ENCODE measurements around the gene TNNI2. TPM values are rescaled to one million over a fixed set of nuclear protein-coding genes. Genes with fewer than 3 reads are reported as not detected.

The TNNI2 gene
- total RNA-seq, 2 experiments from 2014 or later = 2.5 to 14.3 TPM

GRCh38 chr11:1877211-1878136 lies 38.7 kb downstream of the TNNI2 start:
- Histone ChIP-seq H3K27ac (ENCODE audit: low read depth, low read length, poor library complexity, severe bottlenecking) (no peak overlapping the region), H3K4me3 (ENCODE audit: low read depth, low read length, poor library complexity, severe bottlenecking) (no peak overlapping the region), H3K9me3 (ENCODE audit: low read length) (no peaks in the 10 kb centered on the region), H4K20me1 (ENCODE audit: insufficient read depth, low read length) (no peaks in the 10 kb centered on the region), H2AFZ (ENCODE audit: low read length) (no peak overlapping the region), H3K36me3 (ENCODE audit: insufficient read depth, low read length) (no peaks in the 10 kb centered on the region), H3K79me2 (ENCODE audit: insufficient read depth, low read depth, low read length) (no peaks in the 10 kb centered on the region), H3K4me2 (ENCODE audit: low read length) (no peak overlapping the region), H3K4me1 (ENCODE audit: insufficient read depth, low read length, poor library complexity, severe bottlenecking) (peaks cover 18% of the 10 kb centered on the region), H3K9me2 (ENCODE audit: insufficient read depth, low read length) (no peaks in the 10 kb centered on the region)
- BruUV-seq (replicated peaks) = no TSS peak
- no peak for DNase-seq (ENCODE audit: low spot score)
- POLR2A ChIA-PET = no interaction called here
- TF ChIP-seq CTCF (conservative IDR thresholded peaks at IDR 0.05; ENCODE audit: low read length) (no peak), EZH2phosphoT487 (IDR thresholded peaks at IDR 0.05; ENCODE audit: borderline replicate concordance, low read depth, low read length) (no peak)
- intact Hi-C loops (cut with micrococcal nuclease; ENCODE audit: unreplicated experiment) = no loop called here
- CTCF ChIA-PET (ENCODE audit: unreplicated experiment) = no interaction called here

GRCh38 chr11:1878137-1879031 lies 39.6 kb downstream of the TNNI2 start:
- H3K36me3 ChIP-seq (ENCODE audit: insufficient read depth, low read length) = peaks cover 6% of the 10 kb centered on the region
- H3K9me2 ChIP-seq (ENCODE audit: insufficient read depth, low read length) = no peaks in the 10 kb centered on the region
- no peaks in the 10 kb centered on the region for H3K9me3 ChIP-seq (ENCODE audit: low read length)
- H4K20me1 ChIP-seq (ENCODE audit: insufficient read depth, low read length) = no peaks in the 10 kb centered on the region
- H2AFZ ChIP-seq (ENCODE audit: low read length) = no peak overlapping the region
- CTCF ChIA-PET (ENCODE audit: unreplicated experiment) = no interaction called here
- H3K4me3 ChIP-seq (ENCODE audit: low read depth, low read length, poor library complexity, severe bottlenecking) = no peak overlapping the region
- POLR2A ChIA-PET = no interaction called here
- no peak for DNase-seq (ENCODE audit: low spot score)
- BruUV-seq (replicated peaks) = no TSS peak
- H3K4me2 ChIP-seq (ENCODE audit: low read length) = no peak overlapping the region
- H3K27ac ChIP-seq (ENCODE audit: low read depth, low read length, poor library complexity, severe bottlenecking) = no peak overlapping the region
- intact Hi-C loops (cut with micrococcal nuclease; ENCODE audit: unreplicated experiment) = no loop called here
- TF ChIP-seq EZH2phosphoT487 (IDR thresholded peaks at IDR 0.05; ENCODE audit: borderline replicate concordance, low read depth, low read length) (no peak), CTCF (conservative IDR thresholded peaks at IDR 0.05; ENCODE audit: low read length) (no peak)
- no peaks in the 10 kb centered on the region for H3K79me2 ChIP-seq (ENCODE audit: insufficient read depth, low read depth, low read length)
- H3K4me1 ChIP-seq (ENCODE audit: insufficient read depth, low read length, poor library complexity, severe bottlenecking) = peaks cover 21% of the 10 kb centered on the region

Measured in OCI-LY7 (cell line).